SK-N-SH (cell line): ENCODE measurements around the gene RHBDL1. TPM values are rescaled to one million over a fixed set of nuclear protein-coding genes. Genes with fewer than 3 reads are reported as not detected.
A peak's percentile ranks its signal among the peaks of the same experiment; 100 is the strongest.

Experiments used
- CTCF ChIA-PET: fragments of 300-600, 350-600 bp; formaldehyde crosslinking; extraction: SDS; loops from one replicate; lab custom pipeline; 2021; lab: Yijun Ruan, JAX
- POLR2A ChIA-PET: fragments of 350-600 bp; sonication (Branson Sonifier 250); formaldehyde crosslinking; extraction: SDS; loops from one replicate; lab custom pipeline; 2020; ENCODE audit warnings: antibody characterized with exemption, inconsistent platforms; lab: Yijun Ruan, JAX
- DNase-seq: peaks from one replicate; pipeline ENCODE4 v3.0.0; 2012
- H2AFZ ChIP-seq: fragments of 200-600 bp; sonication (generic); 2 replicates; pipeline ENCODE4 v1.8.1; 2016; ENCODE audit warnings: antibody characterized with exemption, mild to moderate bottlenecking, low read depth
- H3F3A ChIP-seq: fragments of 200-600 bp; sonication (generic); replicated peaks from 2 replicates; pipeline ENCODE3; 2016; ENCODE audit warnings: antibody characterized with exemption, mild to moderate bottlenecking; ENCODE audit not compliant: insufficient read depth
- H3K27ac ChIP-seq, 2 experiments: fragments of 200-500 bp in 1 of 2; fragments of 200-600 bp in 1 of 2; sonication (Bioruptor generic) in 1 of 2; sonication (generic), shearing (Covaris generic) in 1 of 2; 2 replicates each; pipeline versions ENCODE4 v1.5.1 to v1.6.1; 2014 to 2016; ENCODE audit warnings: low read depth in 2 of 2, inconsistent platforms in 1 of 2, low read length in 1 of 2, mild to moderate bottlenecking in 1 of 2, mixed read lengths in 1 of 2
- H3K27me3 ChIP-seq: fragments of 200-600 bp; sonication (generic), shearing (Covaris generic); 2 replicates; pipeline ENCODE4 v1.6.1; 2016; ENCODE audit warnings: mixed run types; ENCODE audit not compliant: insufficient read depth
- H3K36me3 ChIP-seq, 2 experiments: fragments of 200-500 bp in 1 of 2; fragments of 200-600 bp in 1 of 2; sonication (Bioruptor generic) in 1 of 2; sonication (generic) in 1 of 2; replicated peaks in 1 of 2; 2 replicates each; pipeline versions ENCODE3 to v1.5.1; 2014 to 2016; ENCODE audit warnings: low read length in 1 of 2, mild to moderate bottlenecking in 1 of 2; ENCODE audit not compliant: insufficient read depth in 2 of 2, control insufficient read depth in 1 of 2
- H3K4me1 ChIP-seq, 2 experiments: fragments of 200-500 bp in 1 of 2; fragments of 200-600 bp in 1 of 2; sonication (Bioruptor generic) in 1 of 2; sonication (generic), shearing (Covaris generic) in 1 of 2; 2 replicates each; pipeline versions ENCODE4 v1.5.1 to v1.6.1; 2014 to 2016; ENCODE audit warnings: low read depth in 1 of 2, low read length in 1 of 2, mixed run types in 1 of 2; ENCODE audit not compliant: insufficient read depth in 2 of 2, control insufficient read depth in 1 of 2
- H3K4me2 ChIP-seq: fragments of 200-600 bp; sonication (generic), shearing (Covaris generic); 2 replicates; pipeline ENCODE4 v1.6.1; 2017; ENCODE audit warnings: mixed run types
- H3K4me3 ChIP-seq, 2 experiments: fragments of 200-500 bp in 1 of 2; fragments of 200-600 bp in 1 of 2; sonication (Bioruptor generic) in 1 of 2; sonication (generic), shearing (Covaris generic) in 1 of 2; 2 replicates each; pipeline versions ENCODE4 v1.5.1 to v1.8.1; 2014 to 2016; ENCODE audit warnings: low read depth in 2 of 2, inconsistent platforms in 1 of 2, low read length in 1 of 2, mild to moderate bottlenecking in 1 of 2, mixed read lengths in 1 of 2, moderate library complexity in 1 of 2
- H3K79me2 ChIP-seq: fragments of 200-600 bp; sonication (generic); 2 replicates; pipeline ENCODE4 v1.8.1; 2017; ENCODE audit warnings: mild to moderate bottlenecking; ENCODE audit not compliant: insufficient read depth
- H3K9ac ChIP-seq: fragments of 200-600 bp; sonication (generic); 2 replicates; pipeline ENCODE4 v1.6.1; 2017; ENCODE audit warnings: mixed run types
- H3K9me2 ChIP-seq: fragments of 200-600 bp; sonication (generic); 2 replicates; pipeline ENCODE4 v1.6.1; 2017; ENCODE audit warnings: mixed run types
- H3K9me3 ChIP-seq: fragments of 200-600 bp; sonication (generic); 2 replicates; pipeline ENCODE4 v1.6.1; 2017; ENCODE audit warnings: mixed run types, mild to moderate bottlenecking, moderate library complexity
- H4K20me1 ChIP-seq: fragments of 200-600 bp; sonication (generic); 2 replicates; pipeline ENCODE4 v1.6.1; 2017; ENCODE audit warnings: mild to moderate bottlenecking, mixed run types; ENCODE audit not compliant: insufficient read depth
- CTCF ChIP-seq: fragments of 200-600 bp; sonication (generic); IDR thresholded peaks from 2 replicates; pipeline ENCODE4 v1.6.1; 2017; ENCODE audit warnings: antibody characterized with exemption, mild to moderate bottlenecking, moderate library complexity
- EP300 ChIP-seq, 2 experiments: IDR thresholded peaks; 2 replicates each; pipeline versions ENCODE4 v1.4.0 to v1.6.1; 2012; ENCODE audit warnings: borderline replicate concordance in 1 of 2, low read depth in 1 of 2, low read length in 1 of 2
- EZH2phosphoT487 ChIP-seq: fragments of 200-600 bp; sonication (generic); IDR thresholded peaks from 2 replicates; pipeline ENCODE4 v1.6.1; 2017; ENCODE audit warnings: low read depth, mixed run types, mild to moderate bottlenecking, antibody characterized with exemption, moderate library complexity, borderline replicate concordance
- FOSL2 ChIP-seq: IDR thresholded peaks from 2 replicates; pipeline ENCODE4 v1.4.0; 2012; ENCODE audit warnings: low read depth, mild to moderate bottlenecking, moderate library complexity, borderline replicate concordance
- JUND ChIP-seq: IDR thresholded peaks from 2 replicates; pipeline ENCODE4 v1.4.0; 2012
- NRF1 ChIP-seq: IDR thresholded peaks from 2 replicates; pipeline ENCODE4 v1.6.1; 2012; ENCODE audit warnings: low read depth, mild to moderate bottlenecking, low read length
- POLR2AphosphoS5 ChIP-seq: IDR thresholded peaks from 2 replicates; pipeline ENCODE4 v1.6.1; 2012; ENCODE audit warnings: low read depth, low read length
- SIN3A ChIP-seq: IDR thresholded peaks from 2 replicates; pipeline ENCODE4 v1.6.1; 2012; ENCODE audit warnings: low read depth, mild to moderate bottlenecking, low read length, moderate library complexity, borderline replicate concordance
- USF1 ChIP-seq: IDR thresholded peaks from 2 replicates; pipeline ENCODE4 v1.4.0; 2012; ENCODE audit warnings: low read depth, borderline replicate concordance
- ZBTB33 ChIP-seq: IDR thresholded peaks from 2 replicates; pipeline ENCODE4 v1.4.0; 2012; ENCODE audit warnings: low read depth, borderline replicate concordance
- WGBS: methylation state at CpG from one replicate; pipeline ENCODE4 v1.1.6; 2017; ENCODE audit warnings: low lambda C conversion rate; 5-methylcytosine and 5-hydroxymethylcytosine counted together
- polyA plus RNA-seq, 3 experiments: library from polyadenylated mRNA; depleted of rRNA; stranded (reverse); fragments of >200 nt; gene quantifications; 2 replicates each; pipeline ENCODE4 v1.2.3, GENCODE V29; 2012
- TF ChIP-seq, protein P1 (sequence below): IDR thresholded peaks from 2 replicates; pipeline ENCODE4; 2012
- TF ChIP-seq, protein P2 (sequence below): IDR thresholded peaks from 2 replicates; pipeline ENCODE4 v1.6.1; 2012; ENCODE audit warnings: mild to moderate bottlenecking, low read depth, low read length, moderate library complexity

RHBDL1 gene
- polyA plus RNA-seq, 1 of the 3 experiments (the other 2 are of a cell fraction), result 4.1 TPM

GRCh38 chr16:726188-726437 is 50.6 kb downstream of the RHBDL1 start:
- TF ChIP-seq CTCF (no peak), POLR2AphosphoS5 (no peak), FOSL2 (no peak), USF1 (no peak)
- POLR2A ChIA-PET, result interaction anchor here (1.3 to 2.6 kb wide), 2 partner anchors 10 to 19 kb away, joined by 3 to 13 read pairs; partner anchors contain the start of gene METRN
- no peaks in the 10 kb centered on the region for H3K9me3 ChIP-seq
- no CpG with 5 or more reads among the region's 9 CpGs for WGBS
- peak overlapping the region; percentile 99; the same call in 1 of the 2 replicates for H3K4me2 ChIP-seq
- peaks cover 0 to 2% of the 10 kb centered on the region in 2 experiments for H3K36me3 ChIP-seq
- H3F3A ChIP-seq, result peaks cover 17% of the 10 kb centered on the region
- no peaks in the 10 kb centered on the region; the same call in 1 of the 2 replicates for H3K79me2 ChIP-seq
- H3K9ac ChIP-seq, result no peak overlapping the region
- 0 out of 2 replicates have a peak, but pooled peaks cover 14% of the 10 kb centered on the region for H4K20me1 ChIP-seq
- CTCF ChIA-PET, result interaction anchor here (0.9 to 20.3 kb wide), 6 partner anchors 13 to 60 kb away, joined by 3 to 358 read pairs (median 4); partner anchors contain the start of genes ANTKMT, CIAO3, FBXL16 and METRN
- H2AFZ ChIP-seq, result no peak overlapping the region
- H3K27ac ChIP-seq, result no peak overlapping the region; a peak in 1 of 4 replicates
- no peak overlapping the region for H3K4me3 ChIP-seq
- H3K9me2 ChIP-seq, result no peaks in the 10 kb centered on the region
- DNase-seq, result no peak
- H3K27me3 ChIP-seq, result no peaks in the 10 kb centered on the region
- peaks cover 4 to 28% of the 10 kb centered on the region in 2 experiments; a peak in 2 of 4 replicates for H3K4me1 ChIP-seq

- POLR2A ChIA-PET, result interaction anchor here (2.6 kb wide), 1 partner anchor 10 kb away, joined by 13 read pairs; the partner anchor contains the start of gene METRN
These were observed 51.2 kb downstream of the RHBDL1 start, which contains the start of the genes CCDC78 and HAGHL for GRCh38 chr16:726438-727290. TSS of gene CCDC78 (minus strand) at chr16:726443. CDS start at chr16:726367, 76 bp downstream. TSS of gene HAGHL (plus strand) at chr16:727106. CDS start at chr16:727510, 404 bp downstream.

More at GRCh38 chr16:726438-727290, 51.2 kb downstream of the RHBDL1 start, which contains the start of the genes CCDC78 and HAGHL:
- Histone ChIP-seq H3K4me3 (peak within 1 kb of the TSS; percentile 78 to 82), H3K9ac (peak within 1 kb of the TSS; percentile 69), H3K9me3 (no peaks in the 10 kb centered on the region)
- TF ChIP-seq EP300 (IDR thresholded peaks at IDR 0.05; ENCODE audit: borderline replicate concordance in 1 of 2, low read depth in 1 of 2, low read length in 1 of 2), result no peak
- no peak for TF ChIP-seq SIN3A
- TF ChIP-seq NRF1, result peak; percentile 31; the same call in 1 of the 2 replicates
- TF ChIP-seq ZBTB33, result no peak
- TF ChIP-seq, protein P1, sequence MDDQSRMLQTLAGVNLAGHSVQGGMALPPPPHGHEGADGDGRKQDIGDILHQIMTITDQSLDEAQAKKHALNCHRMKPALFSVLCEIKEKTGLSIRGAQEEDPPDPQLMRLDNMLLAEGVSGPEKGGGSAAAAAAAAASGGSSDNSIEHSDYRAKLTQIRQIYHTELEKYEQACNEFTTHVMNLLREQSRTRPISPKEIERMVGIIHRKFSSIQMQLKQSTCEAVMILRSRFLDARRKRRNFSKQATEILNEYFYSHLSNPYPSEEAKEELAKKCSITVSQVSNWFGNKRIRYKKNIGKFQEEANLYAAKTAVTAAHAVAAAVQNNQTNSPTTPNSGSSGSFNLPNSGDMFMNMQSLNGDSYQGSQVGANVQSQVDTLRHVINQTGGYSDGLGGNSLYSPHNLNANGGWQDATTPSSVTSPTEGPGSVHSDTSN, result peak; percentile 10; the same call in 1 of the 2 replicates
- no peak for TF ChIP-seq JUND
- no peak for TF ChIP-seq EZH2phosphoT487
- TF ChIP-seq USF1, result peak; percentile 55; the same call in 1 of the 2 replicates
- TF ChIP-seq, protein P2, sequence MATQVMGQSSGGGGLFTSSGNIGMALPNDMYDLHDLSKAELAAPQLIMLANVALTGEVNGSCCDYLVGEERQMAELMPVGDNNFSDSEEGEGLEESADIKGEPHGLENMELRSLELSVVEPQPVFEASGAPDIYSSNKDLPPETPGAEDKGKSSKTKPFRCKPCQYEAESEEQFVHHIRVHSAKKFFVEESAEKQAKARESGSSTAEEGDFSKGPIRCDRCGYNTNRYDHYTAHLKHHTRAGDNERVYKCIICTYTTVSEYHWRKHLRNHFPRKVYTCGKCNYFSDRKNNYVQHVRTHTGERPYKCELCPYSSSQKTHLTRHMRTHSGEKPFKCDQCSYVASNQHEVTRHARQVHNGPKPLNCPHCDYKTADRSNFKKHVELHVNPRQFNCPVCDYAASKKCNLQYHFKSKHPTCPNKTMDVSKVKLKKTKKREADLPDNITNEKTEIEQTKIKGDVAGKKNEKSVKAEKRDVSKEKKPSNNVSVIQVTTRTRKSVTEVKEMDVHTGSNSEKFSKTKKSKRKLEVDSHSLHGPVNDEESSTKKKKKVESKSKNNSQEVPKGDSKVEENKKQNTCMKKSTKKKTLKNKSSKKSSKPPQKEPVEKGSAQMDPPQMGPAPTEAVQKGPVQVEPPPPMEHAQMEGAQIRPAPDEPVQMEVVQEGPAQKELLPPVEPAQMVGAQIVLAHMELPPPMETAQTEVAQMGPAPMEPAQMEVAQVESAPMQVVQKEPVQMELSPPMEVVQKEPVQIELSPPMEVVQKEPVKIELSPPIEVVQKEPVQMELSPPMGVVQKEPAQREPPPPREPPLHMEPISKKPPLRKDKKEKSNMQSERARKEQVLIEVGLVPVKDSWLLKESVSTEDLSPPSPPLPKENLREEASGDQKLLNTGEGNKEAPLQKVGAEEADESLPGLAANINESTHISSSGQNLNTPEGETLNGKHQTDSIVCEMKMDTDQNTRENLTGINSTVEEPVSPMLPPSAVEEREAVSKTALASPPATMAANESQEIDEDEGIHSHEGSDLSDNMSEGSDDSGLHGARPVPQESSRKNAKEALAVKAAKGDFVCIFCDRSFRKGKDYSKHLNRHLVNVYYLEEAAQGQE, result peak; percentile 32; the same call in 1 of the 2 replicates
- TF ChIP-seq, all 33 proteins: peak for 4
- peak; percentile 94 for DNase-seq
- peak within 1 kb of the TSS; percentile 99 for H3K4me2 ChIP-seq
- peaks cover 3 to 25% of the 10 kb centered on the region in 2 experiments; a peak in 2 of 4 replicates for H3K4me1 ChIP-seq
- H4K20me1 ChIP-seq, result 0 out of 2 replicates have a peak, but pooled peaks cover 13% of the 10 kb centered on the region
- H3K27ac ChIP-seq, result peak within 1 kb of the TSS in 1 of 2 experiments; percentile 84; a peak in 2 of 4 replicates
- CTCF ChIA-PET, result interaction anchor here (0.9 to 20.3 kb wide), 6 partner anchors 13 to 59 kb away, joined by 3 to 358 read pairs (median 4); partner anchors contain the start of genes ANTKMT, CIAO3, FBXL16 and METRN
- H2AFZ ChIP-seq, result no peak within 1 kb of the TSS
- no peaks in the 10 kb centered on the region for H3K27me3 ChIP-seq
- no peaks in the 10 kb centered on the region for H3K9me2 ChIP-seq
- peaks cover 0 to 5% of the 10 kb centered on the region in 2 experiments for H3K36me3 ChIP-seq
- peaks cover 17% of the 10 kb centered on the region for H3F3A ChIP-seq
- WGBS, result 66% methylated on average over 18 of the region's 88 CpGs
- no peaks in the 10 kb centered on the region; the same call in 1 of the 2 replicates for H3K79me2 ChIP-seq
